GM12878 (cell line): ENCODE measurements around the gene BMP7.

ENCODE experiments used
- EGR1 ChIP-seq, 2 experiments: IDR thresholded peaks; 1 replicate in 1 of 2; 2 replicates in 1 of 2; pipeline ENCODE4 v1.6.1; 2011 to 2012; ENCODE audit warnings: low read depth in 2 of 2, low read length in 2 of 2, borderline replicate concordance in 1 of 2, mild to moderate bottlenecking in 1 of 2, moderate library complexity in 1 of 2
- FOS ChIP-seq: IDR thresholded peaks from 3 replicates; pipeline ENCODE4 v1.6.1; 2011; ENCODE audit warnings: borderline replicate concordance; ENCODE audit not compliant: insufficient read length; ENCODE audit errors: extremely low read depth
- HDGF ChIP-seq: fragments of 450-650 bp; IDR thresholded peaks from 2 replicates; pipeline ENCODE4 v1.6.1; 2016; ENCODE audit warnings: antibody characterized with exemption
- POLR2A ChIP-seq: IDR thresholded peaks from 2 replicates; pipeline ENCODE4 v1.6.1; 2011; ENCODE audit warnings: low read depth, mild to moderate bottlenecking, low read length
- POLR2AphosphoS5 ChIP-seq: IDR thresholded peaks from 2 replicates; pipeline ENCODE4 v1.6.1; 2011; ENCODE audit warnings: mild to moderate bottlenecking, low read length, inconsistent platforms
- RCOR1 ChIP-seq: conservative IDR thresholded peaks from 2 replicates; pipeline ENCODE4 v1.6.1; 2012; ENCODE audit warnings: low read depth, low read length, improper control_type of control experiment
- SIN3A ChIP-seq: IDR thresholded peaks from 2 replicates; pipeline ENCODE4 v1.6.1; 2012; ENCODE audit warnings: low read depth, low read length, improper control_type of control experiment
- TCF12 ChIP-seq: IDR thresholded peaks from 2 replicates; pipeline ENCODE4 v1.6.1; 2011; ENCODE audit warnings: low read depth, mild to moderate bottlenecking, low read length
- TF ChIP-seq, protein P1 (sequence below), 3 experiments: IDR thresholded peaks in 2 of 3; conservative IDR thresholded peaks in 1 of 3; 2 replicates each; pipeline ENCODE4 v1.5.1; 2011; ENCODE audit warnings: low read depth in 3 of 3, low read length in 3 of 3, mild to moderate bottlenecking in 3 of 3, control low read depth in 2 of 3, moderate library complexity in 2 of 3, inconsistent platforms in 1 of 3, mixed read lengths in 1 of 3; ENCODE audit not compliant: control insufficient read depth in 2 of 3, insufficient read depth in 1 of 3; ENCODE audit errors: extremely low read depth in 1 of 3
- TF ChIP-seq, protein P2 (sequence below): IDR thresholded peaks from 2 replicates; pipeline ENCODE4 v1.6.1; 2012; ENCODE audit warnings: low read depth, low read length, improper control_type of control experiment
- TF ChIP-seq, protein P3 (sequence below): IDR thresholded peaks from 2 replicates; pipeline ENCODE4 v1.6.1; 2011; ENCODE audit warnings: borderline replicate concordance, low read depth, mild to moderate bottlenecking, moderate library complexity, low read length; ENCODE audit not compliant: insufficient read depth, poor library complexity, severe bottlenecking

DNA sequence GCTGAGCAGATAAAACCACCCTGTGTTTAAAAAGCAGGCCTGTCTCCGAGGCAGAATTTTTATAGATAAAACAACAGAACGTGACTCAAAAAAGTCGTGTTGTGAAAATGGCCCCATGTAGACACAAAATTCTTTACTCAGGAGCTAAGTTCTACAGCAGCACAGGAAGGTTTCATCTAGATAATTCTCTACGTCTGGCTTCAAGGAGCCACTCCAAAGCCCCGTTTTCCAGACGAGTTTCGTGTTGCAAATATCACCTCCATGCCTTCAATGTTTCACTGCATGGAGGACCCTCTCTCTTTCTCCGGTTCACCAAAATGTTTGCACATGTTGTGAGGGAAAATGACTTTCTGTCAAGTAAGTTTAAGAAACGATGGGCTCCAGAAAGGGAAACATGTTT, 12.0 kb upstream of the BMP7 start:
- TF ChIP-seq, protein P1, sequence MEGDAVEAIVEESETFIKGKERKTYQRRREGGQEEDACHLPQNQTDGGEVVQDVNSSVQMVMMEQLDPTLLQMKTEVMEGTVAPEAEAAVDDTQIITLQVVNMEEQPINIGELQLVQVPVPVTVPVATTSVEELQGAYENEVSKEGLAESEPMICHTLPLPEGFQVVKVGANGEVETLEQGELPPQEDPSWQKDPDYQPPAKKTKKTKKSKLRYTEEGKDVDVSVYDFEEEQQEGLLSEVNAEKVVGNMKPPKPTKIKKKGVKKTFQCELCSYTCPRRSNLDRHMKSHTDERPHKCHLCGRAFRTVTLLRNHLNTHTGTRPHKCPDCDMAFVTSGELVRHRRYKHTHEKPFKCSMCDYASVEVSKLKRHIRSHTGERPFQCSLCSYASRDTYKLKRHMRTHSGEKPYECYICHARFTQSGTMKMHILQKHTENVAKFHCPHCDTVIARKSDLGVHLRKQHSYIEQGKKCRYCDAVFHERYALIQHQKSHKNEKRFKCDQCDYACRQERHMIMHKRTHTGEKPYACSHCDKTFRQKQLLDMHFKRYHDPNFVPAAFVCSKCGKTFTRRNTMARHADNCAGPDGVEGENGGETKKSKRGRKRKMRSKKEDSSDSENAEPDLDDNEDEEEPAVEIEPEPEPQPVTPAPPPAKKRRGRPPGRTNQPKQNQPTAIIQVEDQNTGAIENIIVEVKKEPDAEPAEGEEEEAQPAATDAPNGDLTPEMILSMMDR (IDR thresholded peaks at IDR 0.05 in 2 of 3, conservative IDR thresholded peaks at IDR 0.05 in 1 of 3; ENCODE audit: control insufficient read depth in 2 of 3, extremely low read depth in 1 of 3, insufficient read depth in 1 of 3, low read depth in 3 of 3, low read length in 3 of 3), result no peak
- TF ChIP-seq, protein P2, sequence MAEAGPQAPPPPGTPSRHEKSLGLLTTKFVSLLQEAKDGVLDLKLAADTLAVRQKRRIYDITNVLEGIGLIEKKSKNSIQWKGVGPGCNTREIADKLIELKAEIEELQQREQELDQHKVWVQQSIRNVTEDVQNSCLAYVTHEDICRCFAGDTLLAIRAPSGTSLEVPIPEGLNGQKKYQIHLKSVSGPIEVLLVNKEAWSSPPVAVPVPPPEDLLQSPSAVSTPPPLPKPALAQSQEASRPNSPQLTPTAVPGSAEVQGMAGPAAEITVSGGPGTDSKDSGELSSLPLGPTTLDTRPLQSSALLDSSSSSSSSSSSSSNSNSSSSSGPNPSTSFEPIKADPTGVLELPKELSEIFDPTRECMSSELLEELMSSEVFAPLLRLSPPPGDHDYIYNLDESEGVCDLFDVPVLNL, result no peak
- no peak for TF ChIP-seq EGR1 (IDR thresholded peaks at IDR 0.05; ENCODE audit: borderline replicate concordance in 1 of 2, low read depth in 2 of 2, low read length in 2 of 2)
- TF ChIP-seq RCOR1, result no peak
- TF ChIP-seq, protein P3, sequence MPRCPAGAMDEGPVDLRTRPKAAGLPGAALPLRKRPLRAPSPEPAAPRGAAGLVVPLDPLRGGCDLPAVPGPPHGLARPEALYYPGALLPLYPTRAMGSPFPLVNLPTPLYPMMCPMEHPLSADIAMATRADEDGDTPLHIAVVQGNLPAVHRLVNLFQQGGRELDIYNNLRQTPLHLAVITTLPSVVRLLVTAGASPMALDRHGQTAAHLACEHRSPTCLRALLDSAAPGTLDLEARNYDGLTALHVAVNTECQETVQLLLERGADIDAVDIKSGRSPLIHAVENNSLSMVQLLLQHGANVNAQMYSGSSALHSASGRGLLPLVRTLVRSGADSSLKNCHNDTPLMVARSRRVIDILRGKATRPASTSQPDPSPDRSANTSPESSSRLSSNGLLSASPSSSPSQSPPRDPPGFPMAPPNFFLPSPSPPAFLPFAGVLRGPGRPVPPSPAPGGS, result no peak
- TF ChIP-seq POLR2AphosphoS5, result no peak
- no peak for TF ChIP-seq SIN3A
- no peak for TF ChIP-seq POLR2A
- no peak for TF ChIP-seq FOS
- no peak for TF ChIP-seq TCF12
- no peak for TF ChIP-seq HDGF
